ENCODE results near the gene PTGFR.

Gene PTGFR

GRCh38 chr1:78490861-78491450, at the start of gene PTGFR:
PTGFR (plus strand) TSS chr1:78490974; CDS start chr1:78492744, 1,770 bp downstream.
- Histone ChIP-seq H3K4me3 (ENCODE audit: low read depth, low read length) (peak within 1 kb of the TSS; percentile 67), H3K9me3 (ENCODE audit: control insufficient read depth, insufficient read depth, low read depth, low read length) (no peaks in the 10 kb centered on the region), H3K4me1 (ENCODE audit: control insufficient read depth, insufficient read depth, low read length) (0 out of 2 replicates have a peak, but pooled peaks cover 4% of the 10 kb centered on the region), H3K9ac (ENCODE audit: low read length) (peak within 1 kb of the TSS; percentile 34), H3K27me3 (ENCODE audit: control insufficient read depth, insufficient read depth, low read length) (peaks cover 63% of the 10 kb centered on the region), H3K27ac (ENCODE audit: low read depth, low read length) (no peak within 1 kb of the TSS), H3K36me3 (ENCODE audit: control insufficient read depth, insufficient read depth, low read length) (no peaks in the 10 kb centered on the region)

- Histone ChIP-seq H3K4me1 (ENCODE audit: control insufficient read depth, insufficient read depth, low read length) (no peaks in the 10 kb centered on the region), H3K27me3 (ENCODE audit: control insufficient read depth, insufficient read depth, low read length) (no peaks in the 10 kb centered on the region), H3K4me3 (ENCODE audit: low read depth, low read length) (no peak overlapping the region), H3K36me3 (ENCODE audit: control insufficient read depth, insufficient read depth, low read length) (no peaks in the 10 kb centered on the region), H3K9me3 (ENCODE audit: control insufficient read depth, insufficient read depth, low read depth, low read length) (no peaks in the 10 kb centered on the region), H3K9ac (ENCODE audit: low read length) (no peak overlapping the region), H3K27ac (ENCODE audit: low read depth, low read length) (no peak overlapping the region)
These were observed 48.9 kb upstream of the PTGFR start for GRCh38 chr1:78441921-78442320.

- Histone ChIP-seq H3K27me3 (ENCODE audit: control insufficient read depth, insufficient read depth, low read length) (no peaks in the 10 kb centered on the region), H3K36me3 (ENCODE audit: control insufficient read depth, insufficient read depth, low read length) (no peaks in the 10 kb centered on the region), H3K9me3 (ENCODE audit: control insufficient read depth, insufficient read depth, low read depth, low read length) (no peaks in the 10 kb centered on the region), H3K4me1 (ENCODE audit: control insufficient read depth, insufficient read depth, low read length) (no peaks in the 10 kb centered on the region), H3K9ac (ENCODE audit: low read length) (no peak overlapping the region), H3K27ac (ENCODE audit: low read depth, low read length) (no peak overlapping the region), H3K4me3 (ENCODE audit: low read depth, low read length) (no peak overlapping the region)
These were observed 43.7 kb upstream of the PTGFR start for GRCh38 chr1:78447086-78447485.

- H3K9ac ChIP-seq (ENCODE audit: low read length) = no peak overlapping the region
- H3K27ac ChIP-seq (ENCODE audit: low read depth, low read length) = no peak overlapping the region
- no peaks in the 10 kb centered on the region for H3K36me3 ChIP-seq (ENCODE audit: control insufficient read depth, insufficient read depth, low read length)
- no peak overlapping the region for H3K4me3 ChIP-seq (ENCODE audit: low read depth, low read length)
- peaks cover 4% of the 10 kb centered on the region; the same call in 1 of the 2 replicates for H3K27me3 ChIP-seq (ENCODE audit: control insufficient read depth, insufficient read depth, low read length)
- peaks cover 6% of the 10 kb centered on the region; the same call in 1 of the 2 replicates for H3K9me3 ChIP-seq (ENCODE audit: control insufficient read depth, insufficient read depth, low read depth, low read length)
- H3K4me1 ChIP-seq (ENCODE audit: control insufficient read depth, insufficient read depth, low read length) = no peaks in the 10 kb centered on the region
These were observed 26.3 kb upstream of the PTGFR start for GRCh38 chr1:78464449-78464891.

GRCh38 chr1:78465143-78465542, 25.6 kb upstream of the PTGFR start:
- H3K27me3 ChIP-seq (ENCODE audit: control insufficient read depth, insufficient read depth, low read length) = peaks cover 4% of the 10 kb centered on the region; the same call in 1 of the 2 replicates
- no peak overlapping the region for H3K9ac ChIP-seq (ENCODE audit: low read length)
- H3K36me3 ChIP-seq (ENCODE audit: control insufficient read depth, insufficient read depth, low read length) = no peaks in the 10 kb centered on the region
- H3K27ac ChIP-seq (ENCODE audit: low read depth, low read length) = no peak overlapping the region
- H3K9me3 ChIP-seq (ENCODE audit: control insufficient read depth, insufficient read depth, low read depth, low read length) = peaks cover 6% of the 10 kb centered on the region; the same call in 1 of the 2 replicates
- H3K4me3 ChIP-seq (ENCODE audit: low read depth, low read length) = no peak overlapping the region
- H3K4me1 ChIP-seq (ENCODE audit: control insufficient read depth, insufficient read depth, low read length) = no peaks in the 10 kb centered on the region

- Histone ChIP-seq H3K27ac (ENCODE audit: low read depth, low read length) (no peak overlapping the region), H3K4me1 (ENCODE audit: control insufficient read depth, insufficient read depth, low read length) (no peaks in the 10 kb centered on the region), H3K4me3 (ENCODE audit: low read depth, low read length) (no peak overlapping the region), H3K9me3 (ENCODE audit: control insufficient read depth, insufficient read depth, low read depth, low read length) (no peaks in the 10 kb centered on the region), H3K36me3 (ENCODE audit: control insufficient read depth, insufficient read depth, low read length) (no peaks in the 10 kb centered on the region), H3K9ac (ENCODE audit: low read length) (no peak overlapping the region), H3K27me3 (ENCODE audit: control insufficient read depth, insufficient read depth, low read length) (peaks cover 4% of the 10 kb centered on the region; the same call in 1 of the 2 replicates)
These were observed 22.3 kb upstream of the PTGFR start for GRCh38 chr1:78468521-78468920.

- H3K27ac ChIP-seq (ENCODE audit: low read depth, low read length) = no peak overlapping the region
- peaks cover 4% of the 10 kb centered on the region; the same call in 1 of the 2 replicates for H3K27me3 ChIP-seq (ENCODE audit: control insufficient read depth, insufficient read depth, low read length)
These were observed 21.2 kb upstream of the PTGFR start for GRCh38 chr1:78469576-78469975.

GRCh38 chr1:78471890-78472620, 18.7 kb upstream of the PTGFR start:
- H3K27me3 ChIP-seq (ENCODE audit: control insufficient read depth, insufficient read depth, low read length) = no peaks in the 10 kb centered on the region; the same call in 1 of the 2 replicates
- no peaks in the 10 kb centered on the region for H3K9me3 ChIP-seq (ENCODE audit: control insufficient read depth, insufficient read depth, low read depth, low read length)
- H3K4me3 ChIP-seq (ENCODE audit: low read depth, low read length) = no peak overlapping the region
- H3K36me3 ChIP-seq (ENCODE audit: control insufficient read depth, insufficient read depth, low read length) = no peaks in the 10 kb centered on the region
- H3K4me1 ChIP-seq (ENCODE audit: control insufficient read depth, insufficient read depth, low read length) = no peaks in the 10 kb centered on the region
- no peak overlapping the region for H3K9ac ChIP-seq (ENCODE audit: low read length)
- H3K27ac ChIP-seq (ENCODE audit: low read depth, low read length) = no peak overlapping the region

More at GRCh38 chr1:78469576-78469975, 21.2 kb upstream of the PTGFR start:
- no peaks in the 10 kb centered on the region for H3K9me3 ChIP-seq (ENCODE audit: control insufficient read depth, insufficient read depth, low read depth, low read length)
- no peaks in the 10 kb centered on the region for H3K36me3 ChIP-seq (ENCODE audit: control insufficient read depth, insufficient read depth, low read length)
- H3K4me1 ChIP-seq (ENCODE audit: control insufficient read depth, insufficient read depth, low read length) = no peaks in the 10 kb centered on the region
- H3K4me3 ChIP-seq (ENCODE audit: low read depth, low read length) = no peak overlapping the region
- no peak overlapping the region for H3K9ac ChIP-seq (ENCODE audit: low read length)

GRCh38 chr1:78472851-78473496, 17.8 kb upstream of the PTGFR start:
- no peaks in the 10 kb centered on the region for H3K9me3 ChIP-seq (ENCODE audit: control insufficient read depth, insufficient read depth, low read depth, low read length)
- H3K27ac ChIP-seq (ENCODE audit: low read depth, low read length) = no peak overlapping the region
- H3K27me3 ChIP-seq (ENCODE audit: control insufficient read depth, insufficient read depth, low read length) = no peaks in the 10 kb centered on the region; the same call in 1 of the 2 replicates
- no peak overlapping the region for H3K9ac ChIP-seq (ENCODE audit: low read length)
- H3K4me1 ChIP-seq (ENCODE audit: control insufficient read depth, insufficient read depth, low read length) = no peaks in the 10 kb centered on the region
- H3K4me3 ChIP-seq (ENCODE audit: low read depth, low read length) = no peak overlapping the region
- no peaks in the 10 kb centered on the region for H3K36me3 ChIP-seq (ENCODE audit: control insufficient read depth, insufficient read depth, low read length)

GRCh38 chr1:78474092-78474491, 16.7 kb upstream of the PTGFR start:
- Histone ChIP-seq H3K27ac (ENCODE audit: low read depth, low read length) (no peak overlapping the region), H3K36me3 (ENCODE audit: control insufficient read depth, insufficient read depth, low read length) (no peaks in the 10 kb centered on the region), H3K9me3 (ENCODE audit: control insufficient read depth, insufficient read depth, low read depth, low read length) (no peaks in the 10 kb centered on the region), H3K9ac (ENCODE audit: low read length) (no peak overlapping the region), H3K4me1 (ENCODE audit: control insufficient read depth, insufficient read depth, low read length) (no peaks in the 10 kb centered on the region), H3K27me3 (ENCODE audit: control insufficient read depth, insufficient read depth, low read length) (no peaks in the 10 kb centered on the region), H3K4me3 (ENCODE audit: low read depth, low read length) (no peak overlapping the region)
